ENCODE measurements around the gene MAPK8. TPM values are rescaled to one million over a fixed set of nuclear protein-coding genes. Genes with fewer than 3 reads are reported as not detected.

MAPK8 gene
- total and polyA plus RNA-seq, 9 of the 15 experiments (the other 6 are each of a cell fraction or from before 2014, with no cell fraction given) = 6.4 to 159 (median 71.0) TPM

DNA sequence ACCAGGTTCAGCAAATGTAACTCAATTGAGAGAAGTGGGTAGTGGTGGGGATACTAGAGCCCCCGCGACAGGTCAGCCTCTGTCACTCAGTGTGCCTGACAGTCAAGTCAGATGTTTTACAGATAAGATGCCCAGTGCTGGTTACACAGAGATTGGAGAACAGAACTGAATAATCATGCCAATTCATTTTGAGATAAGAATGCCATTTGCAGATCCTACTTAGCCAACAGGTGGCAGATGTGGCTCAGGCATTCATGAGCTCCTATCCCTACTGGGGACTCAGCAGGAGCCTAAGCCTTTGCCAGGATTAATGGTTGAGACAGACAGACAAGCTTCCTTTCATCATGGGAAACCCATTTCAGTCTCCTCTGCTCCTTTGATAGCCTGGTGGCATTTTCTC is 137.8 kb downstream of the MAPK8 start (continued):
- TF ChIP-seq, protein P1, sequence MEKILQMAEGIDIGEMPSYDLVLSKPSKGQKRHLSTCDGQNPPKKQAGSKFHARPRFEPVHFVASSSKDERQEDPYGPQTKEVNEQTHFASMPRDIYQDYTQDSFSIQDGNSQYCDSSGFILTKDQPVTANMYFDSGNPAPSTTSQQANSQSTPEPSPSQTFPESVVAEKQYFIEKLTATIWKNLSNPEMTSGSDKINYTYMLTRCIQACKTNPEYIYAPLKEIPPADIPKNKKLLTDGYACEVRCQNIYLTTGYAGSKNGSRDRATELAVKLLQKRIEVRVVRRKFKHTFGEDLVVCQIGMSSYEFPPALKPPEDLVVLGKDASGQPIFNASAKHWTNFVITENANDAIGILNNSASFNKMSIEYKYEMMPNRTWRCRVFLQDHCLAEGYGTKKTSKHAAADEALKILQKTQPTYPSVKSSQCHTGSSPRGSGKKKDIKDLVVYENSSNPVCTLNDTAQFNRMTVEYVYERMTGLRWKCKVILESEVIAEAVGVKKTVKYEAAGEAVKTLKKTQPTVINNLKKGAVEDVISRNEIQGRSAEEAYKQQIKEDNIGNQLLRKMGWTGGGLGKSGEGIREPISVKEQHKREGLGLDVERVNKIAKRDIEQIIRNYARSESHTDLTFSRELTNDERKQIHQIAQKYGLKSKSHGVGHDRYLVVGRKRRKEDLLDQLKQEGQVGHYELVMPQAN (IDR thresholded peaks at IDR 0.05; ENCODE audit: borderline replicate concordance) = no peak
- TF ChIP-seq, protein P2, sequence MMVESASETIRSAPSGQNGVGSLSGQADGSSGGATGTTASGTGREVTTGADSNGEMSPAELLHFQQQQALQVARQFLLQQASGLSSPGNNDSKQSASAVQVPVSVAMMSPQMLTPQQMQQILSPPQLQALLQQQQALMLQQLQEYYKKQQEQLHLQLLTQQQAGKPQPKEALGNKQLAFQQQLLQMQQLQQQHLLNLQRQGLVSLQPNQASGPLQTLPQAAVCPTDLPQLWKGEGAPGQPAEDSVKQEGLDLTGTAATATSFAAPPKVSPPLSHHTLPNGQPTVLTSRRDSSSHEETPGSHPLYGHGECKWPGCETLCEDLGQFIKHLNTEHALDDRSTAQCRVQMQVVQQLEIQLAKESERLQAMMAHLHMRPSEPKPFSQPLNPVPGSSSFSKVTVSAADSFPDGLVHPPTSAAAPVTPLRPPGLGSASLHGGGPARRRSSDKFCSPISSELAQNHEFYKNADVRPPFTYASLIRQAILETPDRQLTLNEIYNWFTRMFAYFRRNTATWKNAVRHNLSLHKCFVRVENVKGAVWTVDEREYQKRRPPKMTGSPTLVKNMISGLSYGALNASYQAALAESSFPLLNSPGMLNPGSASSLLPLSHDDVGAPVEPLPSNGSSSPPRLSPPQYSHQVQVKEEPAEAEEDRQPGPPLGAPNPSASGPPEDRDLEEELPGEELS (CRISPR knock-in tag; IDR thresholded peaks at IDR 0.05; ENCODE audit: borderline replicate concordance) = no peak
- TF ChIP-seq ZNF436 (CRISPR knock-in tag; IDR thresholded peaks at IDR 0.05) (no peak), ZNF232 (CRISPR knock-in tag; IDR thresholded peaks at IDR 0.05) (no peak), CAMTA2 (CRISPR knock-in tag; conservative IDR thresholded peaks at IDR 0.05) (no peak), GABPB1 (CRISPR knock-in tag; IDR thresholded peaks at IDR 0.05) (no peak), CBX3 (IDR thresholded peaks at IDR 0.05; ENCODE audit: borderline replicate concordance in 1 of 2, low read length in 2 of 2) (no peak), ZEB2 (IDR thresholded peaks at IDR 0.05) (no peak), ARID2 (IDR thresholded peaks at IDR 0.05) (peak; percentile 80), KDM5B (IDR thresholded peaks at IDR 0.05; ENCODE audit: insufficient replicate concordance, low read depth, low read length) (no peak), LCOR (CRISPR knock-in tag; IDR thresholded peaks at IDR 0.05) (no peak)
- TF ChIP-seq, protein P3, sequence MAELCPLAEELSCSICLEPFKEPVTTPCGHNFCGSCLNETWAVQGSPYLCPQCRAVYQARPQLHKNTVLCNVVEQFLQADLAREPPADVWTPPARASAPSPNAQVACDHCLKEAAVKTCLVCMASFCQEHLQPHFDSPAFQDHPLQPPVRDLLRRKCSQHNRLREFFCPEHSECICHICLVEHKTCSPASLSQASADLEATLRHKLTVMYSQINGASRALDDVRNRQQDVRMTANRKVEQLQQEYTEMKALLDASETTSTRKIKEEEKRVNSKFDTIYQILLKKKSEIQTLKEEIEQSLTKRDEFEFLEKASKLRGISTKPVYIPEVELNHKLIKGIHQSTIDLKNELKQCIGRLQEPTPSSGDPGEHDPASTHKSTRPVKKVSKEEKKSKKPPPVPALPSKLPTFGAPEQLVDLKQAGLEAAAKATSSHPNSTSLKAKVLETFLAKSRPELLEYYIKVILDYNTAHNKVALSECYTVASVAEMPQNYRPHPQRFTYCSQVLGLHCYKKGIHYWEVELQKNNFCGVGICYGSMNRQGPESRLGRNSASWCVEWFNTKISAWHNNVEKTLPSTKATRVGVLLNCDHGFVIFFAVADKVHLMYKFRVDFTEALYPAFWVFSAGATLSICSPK (IDR thresholded peaks at IDR 0.05; ENCODE audit: borderline replicate concordance) = no peak
- TF ChIP-seq, protein P4, sequence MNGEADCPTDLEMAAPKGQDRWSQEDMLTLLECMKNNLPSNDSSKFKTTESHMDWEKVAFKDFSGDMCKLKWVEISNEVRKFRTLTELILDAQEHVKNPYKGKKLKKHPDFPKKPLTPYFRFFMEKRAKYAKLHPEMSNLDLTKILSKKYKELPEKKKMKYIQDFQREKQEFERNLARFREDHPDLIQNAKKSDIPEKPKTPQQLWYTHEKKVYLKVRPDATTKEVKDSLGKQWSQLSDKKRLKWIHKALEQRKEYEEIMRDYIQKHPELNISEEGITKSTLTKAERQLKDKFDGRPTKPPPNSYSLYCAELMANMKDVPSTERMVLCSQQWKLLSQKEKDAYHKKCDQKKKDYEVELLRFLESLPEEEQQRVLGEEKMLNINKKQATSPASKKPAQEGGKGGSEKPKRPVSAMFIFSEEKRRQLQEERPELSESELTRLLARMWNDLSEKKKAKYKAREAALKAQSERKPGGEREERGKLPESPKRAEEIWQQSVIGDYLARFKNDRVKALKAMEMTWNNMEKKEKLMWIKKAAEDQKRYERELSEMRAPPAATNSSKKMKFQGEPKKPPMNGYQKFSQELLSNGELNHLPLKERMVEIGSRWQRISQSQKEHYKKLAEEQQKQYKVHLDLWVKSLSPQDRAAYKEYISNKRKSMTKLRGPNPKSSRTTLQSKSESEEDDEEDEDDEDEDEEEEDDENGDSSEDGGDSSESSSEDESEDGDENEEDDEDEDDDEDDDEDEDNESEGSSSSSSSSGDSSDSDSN (IDR thresholded peaks at IDR 0.05; ENCODE audit: borderline replicate concordance in 1 of 2, low read depth in 2 of 2, low read length in 2 of 2) = no peak
- TF ChIP-seq, protein P5, sequence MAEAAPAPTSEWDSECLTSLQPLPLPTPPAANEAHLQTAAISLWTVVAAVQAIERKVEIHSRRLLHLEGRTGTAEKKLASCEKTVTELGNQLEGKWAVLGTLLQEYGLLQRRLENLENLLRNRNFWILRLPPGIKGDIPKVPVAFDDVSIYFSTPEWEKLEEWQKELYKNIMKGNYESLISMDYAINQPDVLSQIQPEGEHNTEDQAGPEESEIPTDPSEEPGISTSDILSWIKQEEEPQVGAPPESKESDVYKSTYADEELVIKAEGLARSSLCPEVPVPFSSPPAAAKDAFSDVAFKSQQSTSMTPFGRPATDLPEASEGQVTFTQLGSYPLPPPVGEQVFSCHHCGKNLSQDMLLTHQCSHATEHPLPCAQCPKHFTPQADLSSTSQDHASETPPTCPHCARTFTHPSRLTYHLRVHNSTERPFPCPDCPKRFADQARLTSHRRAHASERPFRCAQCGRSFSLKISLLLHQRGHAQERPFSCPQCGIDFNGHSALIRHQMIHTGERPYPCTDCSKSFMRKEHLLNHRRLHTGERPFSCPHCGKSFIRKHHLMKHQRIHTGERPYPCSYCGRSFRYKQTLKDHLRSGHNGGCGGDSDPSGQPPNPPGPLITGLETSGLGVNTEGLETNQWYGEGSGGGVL (CRISPR knock-in tag; IDR thresholded peaks at IDR 0.05) = no peak

Measured in K562 (cell line).